Activated CD8-positive, alpha-beta memory T cell treated with anti-CD3 and anti-CD28 coated beads for 48 hours (primary cell): ENCODE data around the gene PCDH9.

Experiments
- DNase-seq, 3 experiments: peaks; one replicate each; pipeline ENCODE4 v3.0.0-alpha.2; 2020; ENCODE audit warnings: low read depth in 2 of 3, low spot score in 2 of 3

The PCDH9 gene

DNA sequence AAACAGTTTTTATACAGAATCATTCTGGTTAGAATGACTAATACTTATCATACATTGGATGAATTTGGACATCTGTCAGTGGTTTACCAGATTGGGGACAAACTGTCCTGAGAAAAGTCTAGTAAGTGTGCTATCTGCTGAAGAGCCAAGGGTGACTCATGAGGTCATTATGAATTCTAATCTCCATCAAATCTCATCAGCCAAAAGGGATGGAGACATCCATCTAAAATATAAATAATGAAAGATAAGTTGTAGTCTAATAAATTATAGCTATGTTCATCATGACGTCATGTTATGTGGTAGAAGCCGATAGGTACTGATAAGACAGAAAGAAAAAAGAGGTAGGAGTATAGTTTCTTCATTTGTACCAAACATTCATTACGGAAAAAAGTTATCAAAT, 804.4 kb downstream of the PCDH9 start:
- no peak for DNase-seq

DNA sequence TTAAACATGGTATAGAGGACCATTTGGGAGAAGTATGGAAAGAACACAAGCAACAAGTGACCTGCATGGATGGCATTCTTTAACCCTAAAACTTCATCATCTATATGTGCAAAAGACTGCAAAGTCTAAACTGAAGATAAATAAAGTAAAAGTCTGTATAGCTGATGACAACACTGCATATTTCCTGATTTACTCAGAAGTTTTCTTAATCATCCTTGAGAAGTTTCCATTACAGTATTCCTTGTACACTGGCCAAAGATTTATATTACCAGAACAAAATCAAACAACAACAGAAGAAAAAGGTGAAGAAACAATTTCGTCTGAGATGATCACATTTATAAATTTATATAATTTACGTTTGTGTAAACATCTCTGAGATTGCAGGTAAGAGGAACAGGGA, 805.7 kb downstream of the PCDH9 start:
- no peak for DNase-seq

DNA sequence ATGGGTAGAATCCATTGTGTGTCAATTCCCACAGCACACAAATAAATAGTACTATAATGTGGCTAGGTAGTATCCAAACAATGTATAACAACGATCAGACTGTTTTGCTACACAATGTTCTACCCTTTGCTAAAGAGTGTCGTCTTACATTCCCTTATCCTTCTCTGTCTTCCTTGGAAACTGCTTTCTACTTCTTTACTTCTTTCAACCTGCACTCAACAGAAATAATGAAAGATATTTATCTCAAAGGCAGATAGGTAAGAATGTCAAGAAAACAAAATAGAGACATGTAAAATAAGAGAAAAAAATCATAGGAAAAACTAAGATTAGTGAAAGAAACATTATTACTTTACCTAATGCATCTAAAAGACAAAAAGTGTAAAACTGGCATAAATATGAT, 814.7 kb downstream of the PCDH9 start:
- DNase-seq: no peak

DNA sequence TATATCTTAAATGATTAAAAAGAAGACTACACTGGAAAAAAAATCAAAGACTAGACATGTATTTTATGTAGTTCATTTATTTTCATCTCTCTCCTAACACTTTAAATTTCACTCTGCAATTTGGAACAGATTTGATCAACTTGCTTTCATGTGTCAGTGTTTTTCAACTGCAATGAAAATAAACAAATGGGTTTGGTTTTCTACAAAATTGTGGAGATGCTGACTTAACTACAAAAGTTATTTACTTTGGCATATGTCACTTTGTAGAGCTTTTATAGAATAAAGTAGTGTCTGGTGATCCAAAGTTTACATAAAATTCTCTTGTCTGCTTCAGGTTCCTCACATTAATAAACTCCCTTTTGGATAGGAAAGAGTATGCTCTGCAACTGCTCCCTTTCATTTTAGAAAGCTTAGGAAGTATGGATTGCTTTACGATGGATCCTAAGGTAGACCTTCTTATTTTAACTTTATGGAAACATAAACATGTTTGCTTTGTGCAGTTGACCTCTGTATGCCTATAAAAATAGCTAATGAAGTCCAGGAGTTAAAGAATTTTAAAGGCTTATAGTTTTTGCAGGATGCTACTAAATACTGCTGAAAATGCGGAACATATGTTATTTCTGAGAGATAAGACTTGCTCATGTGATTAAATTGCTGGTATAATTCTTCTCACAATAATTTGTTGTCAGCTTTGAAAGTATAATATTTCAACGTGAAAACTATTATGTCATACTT, 815.9 kb downstream of the PCDH9 start:
- DNase-seq: no peak

DNA sequence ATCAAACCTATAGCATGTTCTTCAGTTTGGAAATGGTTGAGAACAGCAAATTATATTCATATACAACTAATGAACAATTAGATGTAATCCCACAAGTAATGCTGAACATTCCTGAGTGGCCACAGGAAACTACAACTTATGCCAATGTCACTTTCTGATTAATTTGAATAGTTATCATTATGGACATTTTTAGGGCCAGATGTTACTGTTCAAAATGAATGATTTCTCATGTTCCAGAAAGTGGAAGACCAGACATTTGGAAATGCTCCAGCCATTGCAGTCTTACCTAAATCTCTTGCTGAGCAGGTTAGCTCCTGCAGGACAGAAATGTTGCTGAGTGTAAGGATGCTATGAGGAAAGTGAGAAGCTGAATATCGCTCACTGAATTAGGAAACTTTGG, 819.8 kb downstream of the PCDH9 start:
- DNase-seq: no peak

DNA sequence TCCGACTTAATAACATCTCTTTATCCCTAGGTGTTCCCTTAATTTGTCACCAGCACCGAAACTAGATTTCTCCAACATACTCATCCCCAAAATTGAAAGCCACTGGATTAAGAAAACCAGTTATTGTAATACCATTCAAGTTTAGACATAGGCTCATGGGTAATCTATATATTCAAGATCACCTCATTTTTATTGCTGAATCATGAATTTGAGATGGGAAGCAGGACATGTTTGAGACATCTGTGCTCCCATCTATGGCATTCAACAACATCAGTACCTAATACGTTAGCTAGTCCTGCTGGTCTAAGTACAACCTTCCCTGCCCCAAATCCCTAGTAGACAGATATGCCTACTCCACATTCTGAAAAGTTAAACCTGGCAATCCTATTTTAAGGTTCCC, 820.6 kb downstream of the PCDH9 start:
- DNase-seq: no peak

DNA sequence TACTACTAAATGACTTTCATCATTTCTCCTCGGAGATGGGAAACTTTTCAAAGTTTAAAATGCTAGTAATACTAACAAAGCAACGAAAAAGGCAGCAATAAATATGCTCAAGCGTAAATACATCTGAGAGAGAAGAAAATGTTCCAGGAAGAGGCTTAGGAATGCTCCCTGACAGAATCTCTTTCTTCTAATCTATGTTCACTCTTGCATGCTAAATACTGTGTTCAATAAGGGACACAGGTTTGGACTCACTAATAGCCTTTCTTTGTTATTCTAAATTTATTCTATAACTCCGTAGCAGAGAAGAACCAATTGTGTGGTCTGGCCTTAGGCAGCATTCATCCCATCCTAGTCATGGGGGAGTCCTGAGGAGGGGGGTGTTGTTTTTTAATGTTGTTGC, 823.0 kb downstream of the PCDH9 start:
- no peak for DNase-seq

DNA sequence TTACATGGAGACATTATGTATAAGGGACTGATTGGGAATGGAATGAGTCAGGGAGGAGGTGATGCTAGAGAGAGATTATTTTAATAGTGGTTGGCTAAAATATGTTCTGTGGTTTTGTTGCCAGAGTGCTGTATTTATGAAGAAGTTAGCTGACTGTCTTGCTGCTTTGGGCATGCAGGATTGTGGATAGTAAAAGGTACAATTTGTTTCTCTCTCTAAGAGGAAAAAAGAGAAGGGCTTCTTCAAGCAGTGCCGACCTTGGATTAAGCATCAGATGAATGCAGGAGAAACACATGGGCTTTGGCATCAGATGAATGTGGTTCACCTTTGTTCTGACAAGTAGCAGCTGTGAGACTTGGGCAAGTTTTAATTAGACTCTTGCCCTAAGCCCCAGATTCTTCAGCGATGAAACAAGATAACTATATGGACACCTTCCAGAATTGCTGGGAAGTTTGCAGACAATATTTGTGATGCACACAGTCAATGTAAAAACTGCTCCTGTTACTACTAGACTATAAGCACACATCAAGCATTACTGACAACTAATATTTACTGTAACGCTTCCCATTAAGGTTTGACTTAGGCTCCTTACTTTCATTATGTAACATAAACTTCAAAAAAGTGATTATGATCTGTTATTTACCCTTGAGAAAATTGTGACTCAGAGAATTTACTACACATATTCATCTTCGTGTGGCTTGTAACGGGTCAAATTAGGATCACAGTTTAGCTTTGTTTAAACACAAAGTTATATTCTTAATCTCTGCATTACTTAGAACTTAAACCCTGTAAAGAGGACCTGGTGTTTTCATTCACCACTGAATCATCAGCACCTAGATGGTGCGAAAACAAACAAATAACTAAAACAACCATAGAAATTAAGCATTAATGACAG, 824.0 kb downstream of the PCDH9 start:
- no peak for DNase-seq

DNA sequence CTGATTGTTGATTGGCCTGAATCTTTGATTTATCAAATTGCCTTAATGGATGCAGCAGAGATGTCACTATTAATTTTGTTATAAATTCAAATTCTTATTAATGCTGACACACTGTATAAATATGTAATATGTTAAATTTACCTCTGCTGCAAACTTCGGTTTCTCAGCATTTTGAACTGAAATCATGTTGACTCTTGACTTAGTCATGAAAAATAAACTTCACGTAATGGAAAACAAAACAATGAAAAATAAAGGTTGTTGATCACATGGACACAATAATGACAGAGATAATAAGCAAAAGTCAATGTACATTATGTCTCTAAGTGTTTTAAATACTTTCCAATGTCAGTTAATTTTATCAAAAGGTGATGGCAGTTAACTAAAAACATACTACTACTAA, 827.6 kb downstream of the PCDH9 start:
- no peak for DNase-seq

DNA sequence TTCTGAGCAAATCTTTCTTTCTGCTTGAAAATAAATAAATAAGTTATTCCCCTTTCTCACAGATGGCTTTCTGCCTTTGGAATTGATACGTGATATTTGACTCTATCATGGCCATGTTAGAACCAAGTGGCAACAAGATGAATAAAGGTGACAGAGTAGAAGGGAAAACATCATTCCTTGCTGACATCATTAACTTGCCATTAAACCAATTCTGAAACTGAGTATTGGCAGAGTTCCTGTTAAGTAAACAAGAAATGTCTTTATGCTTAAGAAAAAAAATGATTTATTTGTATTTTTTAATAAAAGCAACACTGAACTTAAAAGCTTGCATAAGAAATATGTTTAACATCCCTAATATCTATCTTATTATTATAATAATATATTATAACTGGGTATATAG, 828.1 kb downstream of the PCDH9 start:
- DNase-seq: no peak

DNA sequence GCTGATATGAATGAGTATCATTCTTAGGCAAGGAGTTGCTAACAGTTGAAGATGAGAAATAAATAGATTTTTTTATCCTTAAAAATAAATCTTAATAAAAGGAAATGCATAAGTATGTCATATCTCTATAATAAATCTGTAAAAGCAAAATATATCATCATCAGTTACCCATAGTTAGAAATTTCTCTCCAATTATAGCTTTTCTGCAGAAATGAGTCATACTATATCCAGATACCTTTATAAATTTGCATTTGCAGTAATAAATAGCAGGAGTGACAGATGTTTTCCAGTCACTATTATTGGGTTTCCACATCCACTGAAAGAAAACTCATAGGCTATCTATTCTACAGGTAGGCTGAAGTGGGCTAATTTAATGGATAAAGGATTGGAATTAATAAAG, 829.8 kb downstream of the PCDH9 start:
- DNase-seq: no peak

DNA sequence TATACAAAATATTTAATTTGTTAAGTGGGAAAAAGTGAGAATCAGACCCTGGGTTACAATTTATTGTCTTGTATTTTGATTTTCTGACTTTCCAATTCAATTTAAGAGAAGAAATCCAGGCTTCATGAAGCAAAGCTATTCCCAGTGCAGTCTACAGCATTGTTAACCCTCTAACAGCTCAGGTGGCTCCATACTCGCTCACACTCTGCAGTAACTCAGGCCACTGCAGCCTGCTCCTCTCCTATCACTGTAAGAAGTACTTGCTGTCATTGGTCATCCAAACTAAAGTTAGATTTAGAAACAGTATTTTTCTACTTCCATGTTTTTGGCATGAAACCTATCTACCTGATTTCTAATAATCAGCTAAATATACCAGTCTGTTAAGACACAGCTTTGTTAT, 830.3 kb downstream of the PCDH9 start:
- no peak for DNase-seq

DNA sequence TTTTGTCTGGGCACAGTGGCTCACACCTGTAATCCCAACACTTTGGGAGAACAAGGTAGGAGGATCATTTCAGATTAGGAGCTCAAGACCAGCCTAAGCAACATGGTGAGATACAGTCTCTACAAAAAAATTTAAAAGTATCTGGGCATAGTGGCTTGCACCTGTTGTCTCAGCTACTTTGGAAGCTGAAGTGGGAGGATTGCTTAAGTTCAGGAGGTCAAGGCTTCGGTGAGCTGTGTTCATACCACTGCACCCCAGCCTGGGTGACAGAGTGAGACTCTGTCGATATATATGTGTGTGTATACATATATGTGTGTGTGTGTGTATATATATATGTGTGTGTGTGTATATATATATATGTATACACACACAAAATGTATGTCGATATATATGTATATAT, 833.0 kb downstream of the PCDH9 start:
- DNase-seq: no peak

DNA sequence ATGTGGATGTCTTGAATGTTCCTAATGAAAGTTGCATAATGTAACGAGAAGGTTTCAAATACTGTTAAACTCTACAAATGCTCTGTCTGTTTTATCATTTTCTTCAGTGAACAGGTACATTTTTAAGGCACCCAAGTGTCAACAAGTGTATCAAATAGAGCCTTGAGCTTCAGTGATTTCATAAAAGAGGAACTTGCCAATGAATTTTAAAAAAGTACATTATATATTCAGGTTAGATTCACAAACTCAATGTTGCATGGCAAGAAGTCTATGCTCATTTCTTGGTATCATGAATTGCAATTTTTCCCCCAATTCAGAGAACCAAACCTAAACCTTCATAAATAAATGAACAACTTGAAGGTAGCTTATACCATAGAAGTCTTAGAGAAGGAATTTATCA, 838.8 kb downstream of the PCDH9 start:
- DNase-seq: no peak

DNA sequence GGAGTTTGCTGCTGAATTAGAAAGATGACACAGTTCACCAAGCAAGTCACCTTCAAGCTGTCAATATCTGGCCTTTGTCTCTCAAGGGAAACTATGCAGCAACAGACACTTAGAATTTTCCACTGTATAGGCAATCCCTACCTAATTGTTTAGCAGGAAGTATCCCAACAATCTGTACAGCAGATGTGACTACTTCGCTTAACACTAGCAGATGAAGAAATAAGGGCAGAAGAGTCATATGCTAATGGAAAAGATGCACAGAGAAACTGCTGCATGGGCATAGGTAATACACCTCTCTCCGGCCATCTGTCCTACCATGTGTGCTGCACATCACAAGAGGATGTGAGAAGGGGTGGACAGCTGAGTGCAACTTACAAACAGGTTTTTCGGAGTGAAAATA, 851.2 kb downstream of the PCDH9 start:
- no peak for DNase-seq

DNA sequence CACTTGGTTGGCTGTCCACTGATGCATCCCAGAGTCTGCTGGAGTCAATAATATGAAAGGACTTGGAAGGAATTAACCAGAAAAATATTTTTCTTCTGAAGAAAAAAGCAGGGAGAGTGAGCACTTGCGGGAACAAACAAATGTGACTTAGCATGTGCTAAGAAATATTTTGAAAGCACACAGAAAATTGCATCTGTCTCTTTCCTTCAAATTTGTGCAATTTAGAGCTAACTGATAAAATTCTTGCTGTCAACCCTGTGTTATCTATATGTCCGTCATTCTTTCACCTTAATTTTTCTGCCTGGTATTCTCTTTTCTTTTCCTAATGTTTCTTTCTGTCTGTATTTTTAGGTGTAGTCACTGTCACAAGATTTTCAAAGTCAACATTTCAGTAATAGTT, 852.6 kb downstream of the PCDH9 start:
- no peak for DNase-seq

DNA sequence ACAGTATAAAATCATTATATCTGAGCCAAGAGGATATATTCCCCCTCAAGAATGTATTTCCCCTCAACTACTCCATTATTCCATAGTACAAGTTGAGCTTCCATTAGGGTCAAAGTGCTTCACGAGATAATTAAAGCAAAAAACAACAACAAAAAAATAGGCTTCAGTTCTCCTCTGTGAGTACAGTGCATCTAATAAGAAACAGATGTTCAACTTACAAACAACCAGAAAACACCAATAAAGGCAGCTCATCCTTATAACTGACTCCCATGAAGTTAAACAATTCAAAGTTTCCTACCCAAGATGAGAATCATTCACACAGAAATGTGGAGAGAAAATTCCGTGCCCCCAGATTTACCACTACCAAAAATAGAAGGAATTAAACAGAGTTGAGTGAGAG, 854.4 kb downstream of the PCDH9 start:
- no peak for DNase-seq

DNA sequence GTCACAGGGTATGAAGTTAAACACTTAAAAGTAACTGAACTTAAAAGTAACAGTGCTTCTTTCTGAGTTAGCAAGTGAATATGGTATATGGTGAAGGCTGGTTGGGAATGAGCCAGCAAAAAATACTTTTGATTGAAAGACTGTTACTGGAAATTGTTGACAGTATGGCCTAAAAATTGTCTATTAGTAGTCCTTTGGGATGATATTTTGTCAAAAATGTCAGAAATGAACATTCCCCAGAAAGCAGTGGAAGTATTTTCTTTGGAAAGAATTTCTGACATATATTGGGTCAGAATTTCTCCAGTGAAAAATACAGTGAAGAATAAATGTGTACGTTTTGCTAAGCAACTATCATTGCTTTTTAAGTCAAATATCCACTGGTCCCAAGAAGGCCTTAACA, 860.5 kb downstream of the PCDH9 start:
- no peak for DNase-seq

DNA sequence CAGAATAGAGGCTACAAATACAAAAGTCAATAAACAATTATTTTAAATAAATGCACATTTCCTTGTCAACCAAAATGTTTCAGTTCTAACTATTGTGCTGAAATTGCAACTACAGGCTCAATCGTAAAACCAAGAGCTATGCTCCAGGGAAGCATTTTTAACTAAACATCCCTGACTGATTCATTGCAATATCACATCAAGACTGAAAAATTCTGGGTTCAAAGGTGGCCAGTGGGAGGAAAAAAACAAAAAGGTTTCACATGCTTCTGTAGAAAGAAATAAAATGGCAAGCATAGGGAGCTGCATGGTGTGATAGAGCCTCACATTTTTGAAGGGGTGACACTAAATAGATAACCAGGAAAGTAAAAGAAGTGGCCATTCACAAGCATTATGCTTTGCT, 862.8 kb downstream of the PCDH9 start:
- DNase-seq: no peak

DNA sequence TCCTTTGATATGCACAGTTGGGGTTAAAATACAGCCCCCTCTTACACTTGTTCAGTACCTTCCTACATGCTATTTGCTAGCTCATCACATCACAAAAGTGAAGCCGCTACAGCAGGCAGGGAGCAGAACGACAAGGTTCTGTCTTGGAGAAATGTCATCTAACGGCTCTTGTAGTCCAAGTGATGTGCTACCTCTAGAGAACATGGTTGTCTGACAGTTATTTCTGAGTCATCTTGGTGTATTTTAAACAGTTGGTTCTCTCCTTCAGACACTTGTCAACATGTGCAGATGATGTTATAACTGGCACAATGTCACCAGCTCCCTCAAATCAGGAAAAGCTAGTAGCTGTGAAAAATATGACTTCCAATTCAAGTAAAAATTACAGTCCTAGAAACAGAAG, 865.0 kb downstream of the PCDH9 start:
- no peak for DNase-seq

DNA sequence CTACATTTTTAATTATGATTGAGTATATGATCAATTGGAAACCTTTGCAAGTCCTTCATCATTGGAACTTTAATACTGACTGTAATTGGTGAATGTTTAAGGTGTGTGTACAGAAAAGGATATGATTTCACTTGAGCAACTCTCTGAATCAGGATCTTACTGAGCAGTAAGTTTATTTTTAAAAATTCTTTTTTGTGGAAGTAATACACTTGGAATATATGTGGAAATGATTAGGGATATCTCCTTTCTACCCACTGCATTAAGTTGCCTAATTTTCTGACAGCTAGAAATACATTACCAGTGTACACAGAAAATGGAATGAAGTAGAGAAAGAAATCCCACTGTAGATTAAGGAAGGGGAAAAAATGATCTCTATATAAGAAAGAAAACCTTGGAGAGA, 865.8 kb downstream of the PCDH9 start:
- DNase-seq: no peak

DNA sequence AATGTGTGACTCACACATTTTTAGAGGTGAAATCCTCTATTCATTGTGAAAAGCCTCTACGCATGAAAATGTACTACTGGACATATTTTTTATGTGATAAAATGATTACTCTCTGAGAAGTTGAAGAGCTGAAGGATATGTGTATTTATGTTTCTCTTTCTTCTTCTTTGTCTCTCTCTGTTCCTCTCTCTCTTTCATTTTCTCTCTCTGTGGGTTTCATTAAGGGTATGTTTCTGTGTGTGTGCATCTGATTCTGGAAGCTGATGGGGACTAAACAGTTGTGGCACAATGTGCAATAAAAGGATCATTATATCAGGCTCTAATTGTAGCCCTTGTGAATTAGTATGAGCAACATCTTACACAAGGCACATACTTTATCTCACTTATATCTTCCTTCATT, 867.7 kb downstream of the PCDH9 start:
- no peak for DNase-seq
